ENCODE measurements around the gene AMOTL1.
"Not testable (repeated sequence)": the region's sequence is repeated elsewhere in the genome, so short reads cannot be mapped to it uniquely, and the experiment has no call there.

DNA sequence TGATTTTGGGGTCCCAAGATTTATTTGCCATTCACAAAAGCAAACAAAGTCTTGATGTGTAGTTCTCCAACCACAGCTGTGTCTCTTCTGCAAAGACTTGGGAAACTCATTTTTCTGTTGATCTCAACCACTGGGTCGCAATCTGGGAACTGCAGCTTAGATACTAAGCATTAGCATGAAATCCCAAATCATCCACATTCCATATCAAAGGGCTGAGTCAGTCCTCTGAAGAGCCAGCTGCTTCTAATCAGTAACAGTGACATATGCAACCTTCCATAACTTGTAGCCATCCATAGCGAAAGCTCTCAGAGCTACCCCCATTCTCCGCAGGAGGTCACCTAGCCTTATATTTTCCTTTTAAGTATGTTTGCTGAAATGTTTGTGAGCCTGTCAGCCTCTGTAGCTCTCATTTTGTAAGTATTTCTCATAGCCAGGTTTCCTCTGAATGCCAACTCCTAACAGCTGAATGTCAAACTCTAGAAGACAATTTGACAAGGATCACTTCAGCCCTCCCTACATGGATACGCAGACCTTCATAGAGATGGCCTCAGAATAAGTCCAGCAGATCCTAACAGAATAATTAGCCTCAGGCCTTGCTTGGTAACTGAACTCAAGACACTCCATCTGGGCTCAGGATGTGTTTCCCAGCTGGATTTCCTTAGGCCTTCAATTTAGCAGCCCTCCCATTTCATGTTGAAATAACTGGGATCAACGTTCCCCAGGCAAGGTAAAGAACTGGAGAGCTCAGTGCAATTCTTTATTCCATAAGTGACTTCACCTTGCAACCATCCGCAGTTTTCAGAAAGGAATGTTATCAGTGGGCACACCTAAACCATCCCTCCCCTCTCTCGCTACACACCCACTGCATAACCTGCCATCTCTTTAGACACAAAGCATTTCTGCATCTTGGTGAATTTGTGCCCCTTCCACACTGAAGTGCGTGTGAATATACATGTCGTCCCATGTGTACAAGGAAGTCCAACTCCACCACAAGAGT is 44.9 kb downstream of the AMOTL1 start:
- TF ChIP-seq, protein P1, sequence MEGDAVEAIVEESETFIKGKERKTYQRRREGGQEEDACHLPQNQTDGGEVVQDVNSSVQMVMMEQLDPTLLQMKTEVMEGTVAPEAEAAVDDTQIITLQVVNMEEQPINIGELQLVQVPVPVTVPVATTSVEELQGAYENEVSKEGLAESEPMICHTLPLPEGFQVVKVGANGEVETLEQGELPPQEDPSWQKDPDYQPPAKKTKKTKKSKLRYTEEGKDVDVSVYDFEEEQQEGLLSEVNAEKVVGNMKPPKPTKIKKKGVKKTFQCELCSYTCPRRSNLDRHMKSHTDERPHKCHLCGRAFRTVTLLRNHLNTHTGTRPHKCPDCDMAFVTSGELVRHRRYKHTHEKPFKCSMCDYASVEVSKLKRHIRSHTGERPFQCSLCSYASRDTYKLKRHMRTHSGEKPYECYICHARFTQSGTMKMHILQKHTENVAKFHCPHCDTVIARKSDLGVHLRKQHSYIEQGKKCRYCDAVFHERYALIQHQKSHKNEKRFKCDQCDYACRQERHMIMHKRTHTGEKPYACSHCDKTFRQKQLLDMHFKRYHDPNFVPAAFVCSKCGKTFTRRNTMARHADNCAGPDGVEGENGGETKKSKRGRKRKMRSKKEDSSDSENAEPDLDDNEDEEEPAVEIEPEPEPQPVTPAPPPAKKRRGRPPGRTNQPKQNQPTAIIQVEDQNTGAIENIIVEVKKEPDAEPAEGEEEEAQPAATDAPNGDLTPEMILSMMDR (IDR thresholded peaks at IDR 0.05) = not testable (repeated sequence)
- TF ChIP-seq POLR2A (IDR thresholded peaks at IDR 0.05) = not testable (repeated sequence)
